Renal pelvis (tissue), 4 donors: ENCODE measurements around the gene BSDC1. TPM values are rescaled to one million over a fixed set of nuclear protein-coding genes. Genes with fewer than 3 reads are reported as not detected.

Experiments used
- DNase-seq: peaks from one replicate; pipeline ENCODE4 v3.0.0-alpha.2; 2013
- polyA plus RNA-seq, 3 donors: library from polyadenylated mRNA; unstranded; fragments of 120-200 nt; gene quantifications; one replicate each; pipeline ENCODE4 v1.2.1, GENCODE V29; 2013; ENCODE audit not compliant: insufficient read length in 3 of 3

Gene BSDC1
- polyA plus RNA-seq, 3 donors, result 60.2 to 70.6 (median 67.1) TPM

DNA sequence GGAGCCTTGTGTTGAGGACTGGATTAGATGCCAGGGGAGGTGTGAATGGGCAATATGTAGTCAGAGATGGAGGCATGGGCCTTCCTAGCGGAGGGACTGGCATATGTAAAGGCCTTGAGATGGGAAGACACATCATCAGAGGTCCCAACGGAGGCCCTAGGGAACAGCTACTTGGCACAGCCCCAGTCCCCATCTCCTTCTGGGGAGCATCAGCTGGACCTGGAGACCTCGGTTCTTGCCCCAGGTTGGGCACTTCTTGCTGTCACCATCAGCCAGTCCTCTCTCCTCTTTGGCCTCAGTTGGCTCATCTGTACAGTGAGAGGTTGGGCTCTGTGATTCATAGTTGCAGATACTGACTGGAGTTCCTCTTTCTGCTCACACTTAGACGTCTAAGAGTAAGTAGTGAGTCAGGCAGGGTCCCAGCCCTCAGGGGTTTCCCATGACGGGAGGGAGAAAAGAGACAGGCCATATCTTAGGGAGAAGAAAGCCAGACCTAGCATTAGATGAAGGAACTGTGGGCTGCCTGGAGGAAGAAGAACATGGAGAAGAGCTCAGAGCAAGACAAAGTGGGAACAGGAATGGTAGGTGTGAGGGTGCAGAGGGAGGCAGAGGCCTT lies 54.8 kb downstream of the BSDC1 start:
- DNase-seq, result no peak

DNA sequence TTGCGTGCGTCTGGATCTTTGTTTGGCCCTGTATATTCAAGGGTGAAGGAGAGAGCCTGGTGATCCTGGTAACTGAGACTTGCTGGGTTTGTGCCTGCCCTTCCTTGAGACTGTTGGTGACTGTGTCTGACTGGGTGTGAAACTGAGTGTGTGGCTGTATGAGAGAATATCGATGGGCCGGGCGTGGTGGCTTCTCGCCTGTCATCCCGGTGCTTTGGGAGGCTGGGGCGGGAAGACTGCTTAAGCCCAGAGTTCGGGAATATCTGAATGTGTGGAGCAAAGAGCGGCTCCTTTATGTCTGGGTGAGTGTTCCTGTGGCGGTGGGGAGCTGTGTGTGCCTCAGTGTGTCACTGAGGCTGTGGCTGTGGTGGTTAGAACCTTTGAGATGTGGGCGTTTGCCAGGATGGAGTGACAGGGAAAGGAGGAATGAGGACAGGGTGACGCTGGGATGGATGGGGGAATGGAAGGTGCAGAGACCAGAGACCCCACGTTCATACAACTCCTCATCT lies 55.5 kb downstream of the BSDC1 start:
- no peak for DNase-seq

DNA sequence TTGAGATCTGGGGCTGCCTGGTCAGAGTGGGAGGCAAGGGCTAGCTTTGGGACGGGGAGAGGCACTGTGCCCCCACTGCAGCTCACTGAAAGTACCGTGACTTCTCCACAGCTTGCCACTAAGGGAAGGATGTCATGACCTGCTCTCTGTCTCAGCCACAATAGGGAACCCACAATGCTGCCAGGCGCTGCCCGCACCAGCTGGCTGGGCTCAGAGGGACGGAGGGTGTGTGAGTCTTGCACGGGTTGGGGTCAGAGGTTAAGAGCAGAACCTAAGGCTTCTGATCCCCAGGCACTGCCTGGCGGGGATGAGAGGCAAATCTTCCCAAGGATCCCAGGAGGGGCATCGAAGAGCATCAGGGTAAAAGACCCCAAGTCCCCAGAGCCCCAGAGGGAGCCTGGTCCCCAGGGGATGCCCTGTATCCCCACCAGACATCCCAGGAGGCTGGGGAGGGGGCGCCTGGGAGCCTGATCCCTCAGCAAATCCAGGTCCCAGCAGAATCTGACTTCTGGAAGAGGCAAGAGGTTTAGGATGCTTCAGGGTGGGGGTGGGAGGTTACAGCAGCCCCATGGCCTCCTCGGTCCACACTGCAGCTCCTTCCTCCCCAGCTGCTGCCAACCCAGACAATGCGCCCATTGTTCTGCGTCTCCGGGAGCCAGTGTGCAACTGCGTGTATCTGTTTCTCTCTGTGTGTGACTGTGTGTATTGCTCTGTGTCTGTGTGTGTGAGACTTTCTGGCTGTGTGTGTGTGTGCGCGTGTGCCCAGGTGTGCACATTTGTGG lies 56.2 kb downstream of the BSDC1 start:
- no peak for DNase-seq

DNA sequence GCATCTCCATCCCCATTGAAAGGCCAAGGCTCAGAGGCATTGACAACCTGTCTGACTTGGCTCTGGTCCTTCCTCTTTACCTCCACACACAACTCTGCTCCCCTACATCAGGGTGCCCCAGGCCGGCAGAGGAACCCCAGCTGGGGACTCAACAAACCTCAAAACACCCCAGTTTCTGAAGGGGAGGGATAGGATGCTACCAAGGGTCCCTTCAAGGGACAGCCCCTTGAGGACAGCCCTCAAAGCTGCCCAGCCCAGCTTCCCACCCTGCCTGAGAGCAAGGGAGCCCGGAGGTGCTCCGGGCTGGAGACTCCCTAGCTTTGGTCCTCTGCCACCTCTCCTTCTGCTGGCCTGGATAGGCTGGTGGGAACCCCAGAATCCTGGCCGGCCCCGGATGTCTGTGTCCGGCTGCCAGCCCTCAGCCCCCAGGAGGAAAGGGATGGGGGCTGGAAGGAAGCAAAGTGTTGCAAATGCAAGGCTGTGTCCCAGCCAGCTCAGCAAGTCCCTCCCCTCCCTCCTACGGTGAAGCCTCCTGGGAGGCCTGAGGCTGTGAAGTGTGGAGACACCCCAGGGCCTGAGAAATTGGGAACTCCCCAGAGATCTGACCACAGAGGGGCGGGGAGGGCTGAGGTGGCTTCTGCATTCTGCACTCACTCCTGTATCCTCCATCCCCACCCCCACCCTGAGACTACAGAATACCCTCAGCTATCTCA lies 57.1 kb downstream of the BSDC1 start:
- no peak for DNase-seq

DNA sequence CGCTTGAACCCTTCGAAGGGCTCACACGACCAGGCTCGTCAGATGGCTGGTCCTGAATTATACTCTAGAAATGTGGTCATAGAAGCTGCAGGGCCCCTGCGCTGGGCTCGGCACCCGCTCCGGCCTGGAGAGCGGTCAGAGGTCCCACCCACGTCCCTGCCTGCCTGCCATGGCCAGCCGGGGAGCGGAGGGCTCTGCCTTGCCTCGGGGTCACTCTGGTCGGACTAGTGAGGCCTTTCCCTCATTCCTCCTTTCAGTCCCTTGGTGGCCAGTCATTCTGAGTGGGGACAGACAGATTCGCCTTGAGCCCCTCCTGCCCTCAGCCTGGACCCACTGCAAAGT lies 57.7 kb downstream of the BSDC1 start:
- no peak for DNase-seq

DNA sequence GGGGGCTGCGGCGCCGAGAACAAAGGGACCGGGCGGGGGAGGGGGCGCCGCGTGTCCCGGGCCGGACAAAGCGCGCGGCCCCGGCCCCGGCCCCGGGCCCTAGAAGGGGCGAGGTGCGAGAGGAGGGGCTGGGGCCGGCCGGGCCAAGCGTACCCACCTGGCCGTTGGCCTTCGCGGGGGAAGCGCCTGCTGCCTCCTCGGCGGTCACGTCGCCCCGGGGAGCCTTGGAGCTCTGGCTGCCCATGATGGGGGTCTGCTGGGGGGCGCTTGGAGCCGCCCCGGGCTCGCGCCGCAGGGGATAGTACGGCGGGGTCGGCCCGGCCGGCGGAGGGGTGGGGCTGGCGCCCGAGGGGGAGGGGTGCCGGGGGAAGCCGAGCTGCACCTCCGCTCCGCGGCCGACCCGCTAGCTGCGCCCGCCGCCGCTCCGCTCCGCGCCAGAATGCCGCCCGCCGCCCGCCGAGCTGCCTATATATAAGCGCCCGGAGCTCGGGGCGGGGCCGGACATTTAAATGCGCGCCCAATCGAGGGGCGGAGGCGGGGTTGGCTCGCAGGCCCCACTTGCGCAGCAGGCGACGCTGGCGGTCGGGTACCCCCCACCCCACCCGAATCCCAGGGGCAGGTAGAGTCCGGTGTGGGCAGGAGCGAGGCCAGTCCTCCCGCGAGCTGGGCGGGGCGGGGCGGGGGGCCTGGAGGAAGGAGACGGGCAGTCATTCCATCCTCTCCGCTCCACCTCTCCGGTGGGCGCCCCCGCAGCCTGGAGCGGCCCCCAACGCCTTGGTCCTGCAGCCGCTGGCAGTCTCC lies 58.3 kb downstream of the BSDC1 start, which contains the start of gene MARCKSL1:
Gene MARCKSL1, minus strand, starts transcription at position 444 of the 801 bp plus-strand sequence. Its CDS starts 200 bp downstream, at position 244.
- peak; percentile 89 for DNase-seq

DNA sequence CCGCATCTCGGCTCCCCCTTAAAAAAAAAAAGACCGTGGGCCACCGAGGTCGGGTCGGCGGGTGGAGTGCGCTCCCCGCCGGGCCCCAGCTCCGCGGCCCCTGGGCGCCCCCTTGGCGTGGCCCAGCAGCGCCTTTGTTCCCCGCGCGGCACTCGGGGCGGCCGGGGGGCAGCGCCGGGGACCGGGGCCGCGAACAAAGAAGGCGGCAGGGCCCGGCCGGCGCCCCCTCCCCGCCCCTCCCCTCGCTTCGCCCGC lies 58.8 kb downstream of the BSDC1 start:
- DNase-seq, result no peak

DNA sequence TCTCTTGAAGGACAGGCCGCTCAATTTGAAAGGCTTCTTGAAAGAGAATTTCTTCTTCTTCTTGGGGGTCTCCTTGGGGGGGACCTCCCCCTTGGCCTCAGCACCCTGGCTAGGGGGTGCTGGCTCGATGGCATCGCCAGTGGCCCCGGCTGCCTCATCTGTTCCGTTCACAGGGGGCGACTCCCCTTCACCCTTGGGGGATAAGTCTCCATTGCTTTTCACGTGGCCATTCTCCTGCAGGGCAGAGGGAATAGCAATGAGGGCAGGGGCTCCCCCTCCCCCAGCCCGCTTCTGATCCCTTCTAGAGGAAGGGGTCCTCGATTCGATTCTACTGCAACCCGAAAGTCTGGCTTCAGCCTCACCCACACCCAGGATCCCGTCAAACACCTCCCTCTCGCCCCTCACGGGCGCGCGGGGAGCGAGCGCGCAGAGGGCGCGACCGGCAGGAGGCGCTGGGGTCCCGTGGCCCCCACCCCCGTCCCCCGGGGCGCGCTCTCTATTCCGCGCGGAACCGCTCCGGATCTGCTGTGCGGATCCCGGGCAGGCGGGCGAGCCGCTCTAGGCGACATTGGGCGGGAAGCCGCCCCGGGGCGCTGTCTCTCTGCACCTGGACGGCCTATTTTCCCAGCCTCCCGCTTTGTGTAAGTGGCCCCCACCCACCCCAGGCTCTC lies 59.2 kb downstream of the BSDC1 start:
- peak; percentile 38 for DNase-seq

DNA sequence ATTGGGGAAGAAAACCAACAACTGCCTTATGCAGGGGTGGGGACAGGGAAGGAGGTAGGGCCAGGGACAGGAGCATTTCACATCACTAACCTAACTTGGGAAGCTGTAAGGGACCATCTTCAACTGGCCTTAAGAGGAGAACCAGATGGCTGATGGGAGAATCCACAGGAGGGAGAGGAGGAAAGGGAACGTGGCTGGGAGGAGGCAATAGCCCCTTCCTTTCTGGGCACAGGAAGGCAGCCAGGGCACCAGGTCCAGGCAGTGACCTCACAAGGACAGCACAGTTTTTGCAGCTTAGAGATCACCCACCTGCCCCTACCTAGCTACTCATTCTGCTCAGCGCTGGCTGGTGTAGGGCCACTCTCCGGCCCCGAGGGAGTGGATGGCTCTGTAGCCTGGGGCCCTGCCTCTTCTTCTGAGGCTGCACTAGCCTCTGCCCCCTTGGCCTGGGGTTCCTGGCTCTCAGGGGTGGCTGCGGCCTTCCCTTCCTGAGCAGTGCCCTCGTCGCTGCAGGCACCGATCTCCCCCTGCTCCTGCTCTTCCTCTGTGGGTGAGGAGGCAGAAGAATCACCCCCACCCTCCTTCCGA lies 59.9 kb downstream of the BSDC1 start:
- DNase-seq, result no peak

DNA sequence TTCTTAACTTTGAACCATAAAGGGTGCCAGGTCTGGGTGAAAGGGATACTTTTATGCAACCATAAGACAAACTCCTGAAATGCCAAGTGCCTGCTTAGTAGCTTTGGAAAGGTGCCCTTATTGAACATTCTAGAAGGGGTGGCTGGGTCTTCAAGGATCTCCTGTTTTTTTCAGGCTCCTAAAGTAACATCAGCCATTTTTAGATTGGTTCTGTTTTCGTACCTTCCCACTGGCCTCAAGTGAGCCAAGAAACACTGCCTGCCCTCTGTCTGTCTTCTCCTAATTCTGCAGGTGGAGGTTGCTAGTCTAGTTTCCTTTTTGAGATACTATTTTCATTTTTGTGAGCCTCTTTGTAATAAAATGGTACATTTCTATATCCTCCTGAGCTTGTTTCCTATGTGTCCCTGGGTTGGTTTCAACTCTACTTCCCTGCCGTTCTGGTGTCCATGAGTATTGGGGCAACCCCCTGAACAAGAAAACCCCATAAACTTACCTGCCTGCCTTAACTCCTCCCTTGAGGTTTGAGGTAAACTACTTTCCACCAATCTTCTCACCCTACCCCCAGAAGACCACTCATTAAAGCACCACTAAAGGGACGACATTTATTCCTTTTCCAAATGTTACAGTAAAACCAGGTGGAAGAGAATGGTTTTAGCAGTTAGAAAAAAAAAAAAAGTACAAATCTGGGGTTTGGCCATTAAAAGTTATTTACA lies 60.8 kb downstream of the BSDC1 start:
- no peak for DNase-seq

DNA sequence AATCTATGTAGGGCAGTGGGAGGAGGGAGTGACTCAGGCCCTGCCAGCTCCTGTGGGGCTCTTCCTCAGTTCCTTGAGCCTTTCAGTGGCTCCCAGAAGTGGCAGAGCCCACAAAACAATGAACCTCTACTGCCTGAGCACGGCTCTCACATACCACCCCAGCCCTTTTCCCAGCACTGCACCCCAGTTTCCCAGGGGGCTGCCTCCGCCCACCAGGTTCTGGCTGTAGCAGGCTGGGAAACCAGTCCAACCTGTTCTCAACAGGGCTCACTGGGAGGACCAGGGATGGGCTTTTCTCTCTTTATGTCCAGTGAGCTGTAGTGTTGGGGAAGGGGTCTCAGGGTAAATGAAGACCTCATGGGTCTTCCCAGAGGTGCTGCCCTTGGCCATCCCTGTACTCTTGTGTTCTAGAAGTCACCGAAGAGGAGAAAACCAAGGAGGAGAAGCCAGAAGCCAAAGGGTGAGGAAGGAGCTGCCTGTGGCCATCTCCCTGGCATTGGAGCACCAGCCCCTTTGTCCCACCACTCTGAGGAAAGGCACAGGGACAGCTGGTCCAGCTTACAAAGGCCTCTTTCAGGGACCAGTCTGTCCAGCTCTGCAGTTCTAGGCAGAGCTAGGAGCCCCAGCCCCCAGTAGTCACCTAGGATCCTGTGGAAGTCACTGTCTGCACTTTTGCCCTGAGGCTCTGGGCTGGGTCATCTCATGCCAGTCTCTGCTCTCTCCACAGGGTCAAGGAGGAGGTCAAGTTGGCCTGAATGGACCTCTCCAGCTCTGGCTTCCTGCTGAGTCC lies 61.8 kb downstream of the BSDC1 start:
- DNase-seq, result no peak

DNA sequence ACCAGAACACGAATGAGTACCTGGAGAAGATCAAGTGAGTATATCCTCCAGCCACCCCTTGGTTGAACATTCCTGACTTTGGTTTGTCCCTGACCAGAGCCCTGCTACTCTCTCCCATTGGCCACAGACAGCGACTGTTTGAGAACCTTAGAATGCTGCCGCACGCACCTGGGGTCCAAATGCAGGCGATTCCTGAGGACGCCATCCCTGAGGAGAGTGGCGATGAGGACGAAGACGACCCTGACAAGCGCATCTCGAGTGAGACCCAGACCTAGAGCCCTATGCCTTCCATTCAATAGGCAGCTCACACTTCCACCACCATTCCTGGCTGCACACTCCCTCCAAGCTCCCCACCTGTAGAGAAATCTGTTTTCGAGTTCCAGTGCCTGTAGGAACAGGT lies 62.7 kb downstream of the BSDC1 start:
- no peak for DNase-seq

DNA sequence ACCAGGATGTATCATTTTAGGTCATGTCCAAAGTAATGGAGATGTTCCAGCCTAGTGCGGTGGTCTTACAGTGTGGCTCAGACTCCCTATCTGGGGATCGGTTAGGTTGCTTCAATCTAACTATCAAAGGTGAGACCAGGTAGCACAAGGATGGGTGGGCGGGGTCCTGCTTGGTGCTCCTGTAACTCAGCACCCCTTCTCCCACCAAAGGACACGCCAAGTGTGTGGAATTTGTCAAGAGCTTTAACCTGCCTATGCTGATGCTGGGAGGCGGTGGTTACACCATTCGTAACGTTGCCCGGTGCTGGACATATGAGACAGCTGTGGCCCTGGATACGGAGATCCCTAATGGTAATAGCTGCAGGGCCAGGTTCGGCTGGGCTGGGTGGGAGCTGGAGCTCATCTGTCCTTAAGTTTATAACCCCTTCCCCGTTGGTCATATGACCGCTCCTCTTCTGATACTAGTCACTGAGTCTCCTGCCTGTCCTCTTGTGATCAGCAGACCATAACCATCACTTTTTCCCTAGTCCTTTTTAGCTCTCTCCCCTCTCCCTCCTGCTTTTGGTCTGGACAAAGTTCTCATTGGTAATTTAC lies 63.6 kb downstream of the BSDC1 start:
- DNase-seq, result peak; percentile 62

DNA sequence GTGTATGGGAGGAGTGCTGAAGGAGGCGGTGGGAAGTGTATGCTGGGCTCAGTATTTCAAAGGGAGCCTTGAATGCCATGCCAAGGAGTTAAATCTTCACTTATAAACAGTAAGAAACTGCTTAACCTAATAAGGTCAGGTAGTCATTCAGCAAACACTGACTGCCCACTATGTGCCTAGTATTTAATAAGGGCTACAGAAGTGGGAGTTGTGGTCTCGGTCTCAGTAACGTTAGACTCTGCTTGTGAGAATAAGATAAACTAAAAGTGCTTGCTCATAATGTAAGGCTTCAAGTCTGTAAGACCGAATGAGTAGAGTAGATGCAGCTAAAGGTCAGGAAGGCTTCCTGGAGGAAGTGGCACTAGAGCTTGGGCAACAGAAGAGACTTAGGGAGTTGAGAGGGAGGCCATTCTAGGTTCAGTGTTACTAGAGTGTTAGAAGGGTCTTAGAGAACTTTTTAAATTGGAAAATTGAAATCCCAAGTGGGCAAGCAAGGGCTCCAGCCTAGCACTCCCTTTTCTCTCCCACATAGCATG lies 64.2 kb downstream of the BSDC1 start:
- no peak for DNase-seq

DNA sequence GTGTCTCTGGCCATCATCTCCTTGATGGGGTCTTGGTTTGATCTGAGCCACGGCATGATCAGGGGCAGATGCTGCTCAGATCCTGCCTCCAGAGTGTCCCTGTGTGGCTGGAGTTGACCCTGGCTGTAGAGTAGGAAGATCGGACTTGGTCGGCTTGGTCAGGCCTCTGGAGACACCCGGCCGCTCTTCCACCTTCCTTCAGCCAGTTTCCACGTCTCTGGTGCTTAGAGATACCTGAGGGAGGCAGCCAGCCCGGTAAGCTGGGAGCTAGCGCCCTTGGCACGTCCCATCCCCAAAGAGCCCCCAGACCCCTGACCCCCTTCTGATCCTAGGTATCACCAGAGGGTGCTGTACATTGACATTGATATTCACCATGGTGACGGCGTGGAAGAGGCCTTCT lies 67.0 kb downstream of the BSDC1 start:
- no peak for DNase-seq

DNA sequence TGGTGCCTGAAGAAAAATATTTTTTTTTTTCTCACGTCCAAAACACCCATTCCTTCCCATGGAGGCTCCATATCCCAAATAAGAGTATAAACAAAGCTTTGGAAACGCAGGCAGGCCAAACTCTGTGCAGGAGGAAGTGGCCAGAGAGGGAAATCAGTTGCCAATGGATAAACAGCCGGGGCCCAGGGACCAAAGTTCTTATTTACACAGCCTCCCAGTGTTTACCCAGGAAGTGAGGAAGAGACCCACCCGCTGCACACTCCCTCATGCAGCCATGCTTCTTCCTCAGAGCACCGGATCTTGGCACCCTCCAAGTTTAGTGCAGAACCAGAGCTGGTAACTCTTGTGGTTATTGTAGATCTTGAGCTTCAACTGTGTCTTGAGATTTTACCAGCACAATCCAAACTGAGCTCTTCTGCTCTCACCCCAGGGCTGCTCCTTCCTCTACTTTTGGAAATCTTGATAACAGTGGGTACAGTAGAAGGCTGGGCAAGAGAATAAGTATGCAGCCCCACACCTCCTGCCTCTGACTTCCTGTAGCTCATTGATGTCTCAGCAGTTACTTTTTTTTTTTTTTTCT lies 72.4 kb downstream of the BSDC1 start:
- no peak for DNase-seq

DNA sequence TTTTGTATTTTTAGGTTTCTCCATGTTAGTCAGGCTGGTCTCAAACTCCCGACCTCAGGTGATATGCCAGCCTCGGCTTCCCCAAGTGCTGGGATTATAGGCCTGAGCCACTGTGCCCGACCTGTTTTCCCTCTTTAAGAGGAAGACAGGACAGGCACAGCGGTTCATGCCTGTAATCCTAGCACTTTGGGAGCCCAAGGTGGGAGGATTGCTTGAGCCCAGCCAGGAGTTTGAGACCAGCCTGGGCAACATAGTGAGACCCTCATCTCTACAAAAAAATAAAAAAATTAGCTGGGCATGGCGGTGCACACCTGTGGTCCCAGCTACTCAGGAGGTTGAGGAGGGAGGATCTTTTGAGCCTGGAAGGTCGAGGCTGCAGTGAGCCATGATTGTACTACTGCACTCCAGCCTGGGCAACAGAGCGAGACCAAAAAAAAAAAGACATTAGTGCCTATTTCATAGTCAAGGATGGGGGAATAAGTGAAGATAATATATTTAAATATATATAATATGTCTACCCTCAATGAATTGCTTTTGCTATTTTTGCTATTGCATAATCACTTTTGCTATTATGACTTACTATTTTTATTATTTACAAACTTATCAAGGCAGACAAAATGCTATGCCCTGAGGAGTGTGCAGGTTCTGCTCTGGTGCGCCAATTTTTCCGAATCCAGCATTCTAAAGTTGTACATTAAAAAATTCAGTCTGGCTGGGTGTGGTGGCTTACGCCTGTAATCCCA lies 75.9 kb downstream of the BSDC1 start:
- no peak for DNase-seq

DNA sequence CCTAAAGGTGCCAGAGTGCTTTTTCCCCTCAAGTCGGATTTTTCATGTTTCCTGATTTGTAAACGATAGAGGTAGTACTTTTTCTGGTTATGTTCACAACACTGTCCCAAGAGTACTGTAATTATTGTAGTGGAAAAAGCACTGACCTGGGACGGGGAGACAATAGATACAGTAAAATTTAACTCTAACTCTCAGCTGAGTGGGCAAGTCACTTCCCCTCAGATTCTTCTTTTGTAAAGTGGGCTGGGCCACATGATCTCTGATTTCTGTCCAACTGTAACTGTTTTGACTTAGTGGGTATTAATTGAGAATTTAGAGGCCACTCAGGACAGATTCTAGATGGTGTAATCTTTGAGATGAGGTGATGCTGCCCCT lies 77.4 kb downstream of the BSDC1 start:
- no peak for DNase-seq
